Activated naive CD8-positive, alpha-beta T cell (primary cell): ENCODE measurements around the gene ADAMTSL1.

Source experiments
- H3K27ac Mint-ChIP-seq: one replicate; pipeline ENCODE4 v1.8.0; 2021; ENCODE audit warnings: mixed read lengths
- H3K27me3 Mint-ChIP-seq: one replicate; pipeline ENCODE4 v1.8.0; 2021; ENCODE audit warnings: mixed read lengths
- H3K36me3 Mint-ChIP-seq: one replicate; pipeline ENCODE4 v1.8.0; 2021; ENCODE audit warnings: mixed read lengths
- H3K4me1 Mint-ChIP-seq: one replicate; pipeline ENCODE4 v1.8.0; 2021; ENCODE audit warnings: low read depth, mixed read lengths
- H3K4me3 Mint-ChIP-seq: one replicate; pipeline ENCODE4 v1.8.0; 2021; ENCODE audit warnings: mild to moderate bottlenecking, mixed read lengths
- H3K9me3 Mint-ChIP-seq: one replicate; pipeline ENCODE4 v1.8.0; 2021; ENCODE audit warnings: low read depth, mixed read lengths

ADAMTSL1 gene

DNA sequence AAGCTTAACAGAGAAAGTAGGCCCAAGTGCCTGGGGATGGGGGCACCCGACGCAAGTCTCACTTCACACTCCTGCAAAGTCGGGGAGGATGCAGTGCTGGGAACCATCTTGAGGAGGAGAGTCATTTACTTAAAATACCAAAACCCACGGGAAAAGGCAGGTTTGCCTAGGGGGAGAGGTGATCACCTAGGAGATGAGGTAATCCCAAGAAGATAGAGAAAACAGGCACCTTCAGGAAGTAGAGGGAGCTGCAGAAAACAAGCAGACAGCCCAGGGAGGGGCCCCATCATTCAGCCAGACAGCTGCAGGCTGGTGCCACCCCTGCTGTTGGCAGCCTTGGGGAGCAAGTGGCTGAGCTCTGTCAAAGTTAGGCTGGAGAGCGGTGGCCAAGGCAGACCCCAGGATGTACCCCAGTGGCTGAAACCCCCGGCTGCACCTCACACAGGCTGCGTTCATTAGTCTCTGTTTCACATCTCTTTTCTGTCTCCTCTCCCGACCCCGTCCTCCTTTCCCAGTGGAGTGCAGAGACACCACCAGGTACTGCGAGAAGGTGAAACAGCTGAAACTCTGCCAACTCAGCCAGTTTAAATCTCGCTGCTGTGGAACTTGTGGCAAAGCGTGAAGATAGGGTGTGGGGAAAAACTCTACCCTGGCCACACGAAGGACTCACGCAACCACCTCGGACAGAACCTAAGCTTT, 434.1 kb downstream of the ADAMTSL1 start:
- Mint-ChIP-seq H3K36me3 (no peaks in the 10 kb centered on the region), H3K4me1 (no peaks in the 10 kb centered on the region), H3K27me3 (peaks cover 9% of the 10 kb centered on the region), H3K27ac (no peak overlapping the region), H3K4me3 (no peak overlapping the region), H3K9me3 (no peaks in the 10 kb centered on the region)

GRCh38 chr9:18909140-18910018, 435.4 kb downstream of the ADAMTSL1 start:
- no peak overlapping the region for H3K27ac Mint-ChIP-seq
- H3K4me3 Mint-ChIP-seq = no peak overlapping the region
- H3K36me3 Mint-ChIP-seq = no peaks in the 10 kb centered on the region
- no peaks in the 10 kb centered on the region for H3K4me1 Mint-ChIP-seq
- H3K27me3 Mint-ChIP-seq = peaks cover 9% of the 10 kb centered on the region
- H3K9me3 Mint-ChIP-seq = no peaks in the 10 kb centered on the region

DNA sequence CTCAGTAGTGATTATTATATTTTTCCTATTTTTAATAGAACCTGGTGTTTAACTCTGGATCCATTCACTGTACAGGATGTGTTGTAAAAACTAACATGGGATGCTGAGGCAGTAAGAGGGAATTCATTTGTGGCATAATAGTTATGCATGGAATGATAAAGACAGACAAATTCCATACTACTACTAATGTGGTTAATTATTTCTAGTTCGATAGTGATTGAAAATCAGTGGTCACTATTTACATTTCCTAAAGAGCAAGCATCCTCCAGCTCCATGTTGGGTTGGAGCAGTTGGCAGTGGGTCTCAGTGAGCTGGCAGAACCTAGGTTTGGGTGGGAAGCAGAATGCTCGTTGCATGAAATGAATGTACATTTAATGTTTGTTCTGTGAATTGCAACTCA, 436.5 kb downstream of the ADAMTSL1 start:
- H3K9me3 Mint-ChIP-seq = no peaks in the 10 kb centered on the region
- H3K36me3 Mint-ChIP-seq = no peaks in the 10 kb centered on the region
- peaks cover 9% of the 10 kb centered on the region for H3K27me3 Mint-ChIP-seq

GRCh38 chr9:18910916-18911315, 437.0 kb downstream of the ADAMTSL1 start:
- Mint-ChIP-seq H3K4me1 (no peaks in the 10 kb centered on the region), H3K27me3 (peaks cover 9% of the 10 kb centered on the region), H3K36me3 (no peaks in the 10 kb centered on the region), H3K9me3 (no peaks in the 10 kb centered on the region), H3K4me3 (no peak overlapping the region), H3K27ac (no peak overlapping the region)

More for the DNA sequence above, 436.5 kb downstream of the ADAMTSL1 start:
- no peak overlapping the region for H3K4me3 Mint-ChIP-seq
- no peak overlapping the region for H3K27ac Mint-ChIP-seq
- H3K4me1 Mint-ChIP-seq = no peaks in the 10 kb centered on the region

DNA sequence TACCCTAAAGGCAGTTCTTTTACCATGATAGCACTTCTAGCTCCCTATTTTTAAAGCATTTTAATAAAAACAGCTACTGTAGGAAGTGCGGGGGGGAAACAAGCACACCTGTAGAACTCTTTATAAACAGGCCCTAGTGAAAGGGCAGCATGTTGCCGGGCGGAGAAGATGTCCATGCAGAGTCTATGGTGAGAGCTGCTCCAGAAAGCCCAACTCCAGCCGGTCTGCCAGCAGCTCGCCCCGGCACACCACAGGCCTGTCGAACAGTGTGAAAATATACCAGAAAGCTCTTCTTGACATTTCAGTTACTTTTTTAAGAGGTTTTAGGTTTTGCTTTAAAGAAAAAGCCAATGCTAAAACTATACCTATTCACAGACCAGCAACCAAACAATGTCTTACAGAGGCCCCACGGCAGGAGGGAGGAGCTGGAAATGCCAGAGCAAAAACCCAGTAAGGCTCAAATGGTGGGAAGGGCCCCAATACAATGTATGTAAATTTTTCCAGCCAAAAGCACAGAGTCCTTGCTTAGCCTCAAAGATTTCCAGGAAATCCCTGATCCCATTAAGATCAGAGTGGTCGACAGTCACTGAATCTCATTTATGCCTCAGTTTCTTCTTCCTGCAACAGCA, 437.9 kb downstream of the ADAMTSL1 start:
- H3K36me3 Mint-ChIP-seq = no peaks in the 10 kb centered on the region
- H3K4me1 Mint-ChIP-seq = no peaks in the 10 kb centered on the region
- H3K27me3 Mint-ChIP-seq = peaks cover 8% of the 10 kb centered on the region
- no peak overlapping the region for H3K27ac Mint-ChIP-seq
- H3K4me3 Mint-ChIP-seq = no peak overlapping the region
- H3K9me3 Mint-ChIP-seq = no peaks in the 10 kb centered on the region

- no peaks in the 10 kb centered on the region for H3K4me1 Mint-ChIP-seq
- no peaks in the 10 kb centered on the region for H3K36me3 Mint-ChIP-seq
- H3K27ac Mint-ChIP-seq = no peak overlapping the region
- no peaks in the 10 kb centered on the region for H3K9me3 Mint-ChIP-seq
- no peak overlapping the region for H3K4me3 Mint-ChIP-seq
- H3K27me3 Mint-ChIP-seq = peaks cover 1% of the 10 kb centered on the region
These were observed 446.5 kb downstream of the ADAMTSL1 start for GRCh38 chr9:18920141-18921084.

DNA sequence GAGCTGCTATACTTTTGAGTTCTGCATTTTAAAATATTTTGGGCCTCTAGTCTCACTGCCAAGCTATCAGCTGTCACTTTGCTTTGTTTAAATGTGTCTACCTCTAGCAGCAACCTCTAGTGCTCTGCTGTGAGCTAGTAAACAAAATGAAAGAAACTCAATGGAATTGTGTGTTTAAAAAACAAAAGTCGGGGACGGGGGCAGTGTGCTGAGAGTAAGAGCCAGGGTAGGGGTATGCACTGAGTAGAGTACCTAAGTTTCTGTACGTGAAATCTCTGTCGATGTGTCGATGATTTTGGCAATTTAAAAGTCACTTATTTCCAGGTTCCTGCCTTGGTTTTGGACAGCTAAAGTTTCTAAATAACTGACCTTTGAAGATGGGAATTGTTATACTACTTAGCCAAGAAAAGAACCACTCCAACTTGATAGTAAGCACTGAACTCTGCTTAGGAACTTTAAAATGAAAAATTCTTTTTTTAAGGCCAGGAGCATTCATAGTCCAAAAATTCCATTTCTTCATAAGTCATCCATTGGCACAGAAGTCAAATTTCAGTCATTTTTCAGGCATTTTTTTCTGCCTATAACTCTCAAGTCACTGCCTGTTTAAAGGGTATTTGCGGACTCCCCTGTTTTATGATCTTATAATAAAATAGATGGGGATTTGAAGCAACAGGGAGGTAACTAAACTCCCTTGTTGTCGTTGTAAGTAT, 447.6 kb downstream of the ADAMTSL1 start:
- H3K4me1 Mint-ChIP-seq = no peaks in the 10 kb centered on the region
- no peaks in the 10 kb centered on the region for H3K9me3 Mint-ChIP-seq
- no peak overlapping the region for H3K4me3 Mint-ChIP-seq
- H3K27ac Mint-ChIP-seq = no peak overlapping the region
- no peaks in the 10 kb centered on the region for H3K27me3 Mint-ChIP-seq
- no peaks in the 10 kb centered on the region for H3K36me3 Mint-ChIP-seq

DNA sequence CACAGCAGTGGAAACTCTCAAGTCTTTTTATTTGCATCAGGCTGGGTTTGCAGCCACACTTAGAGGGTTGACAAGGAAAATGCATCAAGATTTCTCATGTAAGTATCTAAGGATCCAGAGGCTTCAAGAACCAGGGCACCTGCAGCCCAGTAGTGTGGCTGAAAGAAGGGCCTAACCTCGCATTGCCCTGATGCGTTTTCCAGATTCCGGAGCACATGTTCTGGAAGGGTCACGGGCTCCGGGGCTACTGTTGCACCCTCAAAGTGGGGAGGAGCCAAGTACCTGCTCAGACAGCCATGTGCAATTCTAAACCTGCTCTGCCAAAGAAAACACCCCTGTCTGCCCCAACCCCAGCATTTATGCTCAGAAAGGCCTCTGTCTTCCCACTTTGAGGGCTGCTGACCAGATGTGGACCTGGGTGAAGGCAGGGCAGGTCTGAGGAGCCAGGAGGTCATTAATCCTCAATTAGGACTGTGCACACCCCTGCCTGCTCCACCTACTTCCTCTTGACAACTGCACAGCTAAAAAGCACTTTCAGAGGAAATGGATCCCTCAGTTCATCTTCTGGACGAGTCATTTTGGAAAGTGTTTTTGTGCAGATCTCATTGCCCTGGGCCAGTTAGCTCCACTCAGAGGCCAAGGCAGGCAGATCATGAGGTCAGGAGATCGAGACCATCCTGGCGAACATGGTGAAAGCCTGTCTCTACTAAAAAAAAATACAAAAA, 448.4 kb downstream of the ADAMTSL1 start:
- Mint-ChIP-seq H3K4me1 (no peaks in the 10 kb centered on the region), H3K4me3 (no peak overlapping the region), H3K9me3 (no peaks in the 10 kb centered on the region), H3K27me3 (no peaks in the 10 kb centered on the region), H3K27ac (no peak overlapping the region), H3K36me3 (no peaks in the 10 kb centered on the region)

GRCh38 chr9:18923167-18923566, 449.2 kb downstream of the ADAMTSL1 start:
- Mint-ChIP-seq H3K4me1 (no peaks in the 10 kb centered on the region), H3K27me3 (no peaks in the 10 kb centered on the region), H3K9me3 (no peaks in the 10 kb centered on the region), H3K4me3 (no peak overlapping the region), H3K27ac (no peak overlapping the region), H3K36me3 (no peaks in the 10 kb centered on the region)

DNA sequence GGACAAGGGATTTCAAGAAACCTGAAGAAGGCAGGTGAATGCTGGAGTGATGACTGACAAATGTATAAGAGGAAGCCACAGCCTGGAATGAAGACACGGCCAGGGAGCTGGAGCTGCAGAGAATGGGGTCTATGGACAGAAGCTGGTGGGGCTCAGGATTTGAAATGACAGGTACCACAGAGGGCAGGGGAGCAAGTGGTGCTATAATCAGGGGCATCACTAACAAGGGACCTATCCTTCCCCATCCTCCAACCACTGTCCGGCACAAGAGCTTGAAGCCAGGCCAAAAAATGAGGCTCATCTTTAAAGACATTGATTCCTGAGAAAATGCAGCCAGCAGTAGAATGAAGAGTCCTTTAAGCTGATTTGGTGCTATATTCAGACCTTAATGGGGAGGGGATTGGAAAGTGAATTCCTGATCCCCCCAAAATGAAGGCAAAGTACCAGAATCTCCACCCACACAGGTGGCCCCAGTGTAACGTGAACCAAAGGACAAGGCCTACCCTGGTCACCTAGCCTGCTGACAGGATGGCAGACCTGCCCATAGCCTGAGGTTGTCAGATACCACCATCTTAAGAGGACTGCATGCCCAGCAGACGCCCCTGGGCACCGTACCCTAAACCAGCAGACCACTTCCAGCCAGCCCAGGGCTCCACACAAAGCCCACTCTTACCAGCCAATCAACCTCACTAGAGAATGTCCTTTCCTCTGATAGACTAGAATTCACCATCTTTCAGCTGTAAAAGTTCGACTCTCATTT, 449.9 kb downstream of the ADAMTSL1 start:
- no peak overlapping the region for H3K27ac Mint-ChIP-seq
- no peaks in the 10 kb centered on the region for H3K36me3 Mint-ChIP-seq
- no peaks in the 10 kb centered on the region for H3K27me3 Mint-ChIP-seq
- H3K4me1 Mint-ChIP-seq = no peaks in the 10 kb centered on the region
- no peaks in the 10 kb centered on the region for H3K9me3 Mint-ChIP-seq
- H3K4me3 Mint-ChIP-seq = no peak overlapping the region

DNA sequence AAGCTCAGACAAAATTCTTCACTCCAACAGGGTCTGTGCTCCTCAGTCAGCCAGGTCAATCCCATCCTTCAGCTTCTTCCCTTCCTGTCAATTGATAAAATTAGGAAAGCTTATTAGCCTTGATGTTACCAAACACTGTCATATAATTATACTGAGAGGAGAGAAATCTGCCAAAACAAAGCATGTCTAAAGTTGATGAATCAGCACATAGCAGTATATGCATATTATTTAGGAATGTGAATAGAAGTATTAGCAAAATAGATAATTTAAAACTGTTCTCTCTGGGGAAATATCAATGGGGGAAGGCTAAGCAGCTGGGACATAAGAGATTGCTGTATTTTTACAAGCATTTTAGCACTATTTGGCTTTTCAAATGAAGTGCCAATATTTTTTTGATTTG, 451.9 kb downstream of the ADAMTSL1 start:
- H3K27me3 Mint-ChIP-seq = no peaks in the 10 kb centered on the region
- no peak overlapping the region for H3K27ac Mint-ChIP-seq
- H3K9me3 Mint-ChIP-seq = no peaks in the 10 kb centered on the region
- no peaks in the 10 kb centered on the region for H3K36me3 Mint-ChIP-seq
- H3K4me1 Mint-ChIP-seq = no peaks in the 10 kb centered on the region
- H3K4me3 Mint-ChIP-seq = no peak overlapping the region

DNA sequence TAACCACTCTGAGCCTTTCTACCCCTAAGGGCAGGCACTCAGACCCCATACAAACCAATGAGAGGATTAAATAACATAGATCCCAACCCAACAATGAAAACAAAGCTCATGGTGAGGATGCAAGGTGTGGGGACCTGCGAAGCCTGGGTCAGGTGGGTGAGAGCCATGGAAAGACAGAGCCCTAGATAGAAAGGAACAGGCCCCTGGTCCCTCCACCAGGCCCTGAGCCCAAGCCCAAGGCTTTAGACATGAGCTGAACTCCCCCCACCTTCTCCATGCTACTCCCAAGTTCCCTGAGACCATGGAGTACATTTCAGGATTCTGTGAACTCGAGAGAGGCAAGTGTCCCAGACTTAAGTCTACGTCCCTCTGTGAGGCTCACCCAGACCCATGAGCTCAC, 452.6 kb downstream of the ADAMTSL1 start:
- no peak overlapping the region for H3K27ac Mint-ChIP-seq
- no peaks in the 10 kb centered on the region for H3K36me3 Mint-ChIP-seq
- H3K4me3 Mint-ChIP-seq = no peak overlapping the region
- no peaks in the 10 kb centered on the region for H3K9me3 Mint-ChIP-seq
- H3K27me3 Mint-ChIP-seq = no peaks in the 10 kb centered on the region
- H3K4me1 Mint-ChIP-seq = no peaks in the 10 kb centered on the region

DNA sequence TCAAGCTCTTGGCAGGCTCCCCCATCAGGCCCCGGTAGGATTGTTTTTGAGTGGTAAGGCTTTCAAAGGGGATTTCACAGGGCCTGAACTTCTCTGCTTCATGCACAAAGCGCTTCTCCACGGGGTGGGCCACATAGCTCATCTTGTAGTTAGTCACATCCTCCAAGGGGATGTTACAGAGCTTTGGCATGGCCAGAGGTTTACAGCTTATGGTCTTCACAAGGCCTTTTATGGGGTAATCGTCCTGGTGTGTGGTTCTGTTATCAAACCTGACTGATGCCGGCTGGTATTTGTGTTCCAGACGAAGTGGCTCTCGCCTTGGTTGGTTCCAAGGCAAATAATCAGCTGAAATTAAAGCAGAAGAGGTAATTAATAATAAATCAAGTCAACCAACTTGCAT, 454.8 kb downstream of the ADAMTSL1 start:
- no peaks in the 10 kb centered on the region for H3K27me3 Mint-ChIP-seq
- H3K9me3 Mint-ChIP-seq = no peaks in the 10 kb centered on the region
- no peak overlapping the region for H3K27ac Mint-ChIP-seq
- no peaks in the 10 kb centered on the region for H3K36me3 Mint-ChIP-seq
- H3K4me1 Mint-ChIP-seq = no peaks in the 10 kb centered on the region
- H3K4me3 Mint-ChIP-seq = no peak overlapping the region
